ENCODE results near the gene PIP4K2B.

PIP4K2B gene

GRCh38 chr17:38748892-38749222, 50.5 kb downstream of the PIP4K2B start:
- DNase-seq (ENCODE audit: insufficient read length, low spot score) (no peak), FAIRE-seq (no peak)
- TF ChIP-seq CTCF (IDR thresholded peaks at IDR 0.05; ENCODE audit: insufficient read depth, missing control alignments): no peak

- FAIRE-seq: no peak
- peak; percentile 68 for DNase-seq (ENCODE audit: insufficient read length, low spot score)
- TF ChIP-seq CTCF (IDR thresholded peaks at IDR 0.05; ENCODE audit: insufficient read depth, missing control alignments): no peak
These were observed 51.0 kb downstream of the PIP4K2B start, which contains the start of gene PCGF2 for GRCh38 chr17:38748149-38748891. PCGF2 (minus strand) TSS chr17:38748336; CDS start chr17:38740402, 7,934 bp downstream.

- TF ChIP-seq CTCF (IDR thresholded peaks at IDR 0.05; ENCODE audit: insufficient read depth, missing control alignments): peak; percentile 13
- FAIRE-seq: no peak
- no peak for DNase-seq (ENCODE audit: insufficient read length, low spot score)
These were observed 51.8 kb downstream of the PIP4K2B start for GRCh38 chr17:38747463-38748148.

GRCh38 chr17:38746849-38747462, 52.4 kb downstream of the PIP4K2B start:
- no peak for DNase-seq (ENCODE audit: insufficient read length, low spot score)
- no peak for TF ChIP-seq CTCF (IDR thresholded peaks at IDR 0.05; ENCODE audit: insufficient read depth, missing control alignments)
- FAIRE-seq: no peak

- FAIRE-seq (no peak), DNase-seq (ENCODE audit: insufficient read length, low spot score) (no peak)
- no peak for TF ChIP-seq CTCF (IDR thresholded peaks at IDR 0.05; ENCODE audit: insufficient read depth, missing control alignments)
These were observed 53.1 kb downstream of the PIP4K2B start for GRCh38 chr17:38746004-38746848.

- DNase-seq (ENCODE audit: insufficient read length, low spot score): no peak
These were observed 53.8 kb downstream of the PIP4K2B start for GRCh38 chr17:38745545-38745944.

More at GRCh38 chr17:38745545-38745944, 53.8 kb downstream of the PIP4K2B start:
- TF ChIP-seq CTCF (IDR thresholded peaks at IDR 0.05; ENCODE audit: insufficient read depth, missing control alignments): no peak
- no peak for FAIRE-seq

Measured in D721Med (cell line).